Measurements from ENCODE around the gene ZNF541.

- TF ChIP-seq CTCF (IDR thresholded peaks at IDR 0.05) (no peak), ZFX (IDR thresholded peaks at IDR 0.05; ENCODE audit: borderline replicate concordance) (no peak)
Measured at GRCh38 chr19:47613165-47614020, 40.4 kb upstream of the ZNF541 start.

Data from 22Rv1 (cell line).